ENCODE measurements around the gene FAM43B. TPM values are rescaled to one million over a fixed set of nuclear protein-coding genes. Genes with fewer than 3 reads are reported as not detected.
A peak's percentile ranks its signal among the peaks of the same experiment; 100 is the strongest.

Gene FAM43B
- total RNA-seq, 1 donor, result under 0.01 TPM

GRCh38 chr1:20569523-20570098 is 17.2 kb downstream of the FAM43B start:
- no peak for TF ChIP-seq CTCF (IDR thresholded peaks at IDR 0.05; ENCODE audit: insufficient read depth, low read depth, low read length)
- H3K4me3 ChIP-seq (ENCODE audit: low read depth, low read length), result no peak overlapping the region
- no peak for DNase-seq (ENCODE audit: low read depth)

GRCh38 chr1:20571427-20571826 is 19.1 kb downstream of the FAM43B start:
- H3K4me3 ChIP-seq (ENCODE audit: low read depth, low read length), result no peak overlapping the region
- no peak for TF ChIP-seq CTCF (IDR thresholded peaks at IDR 0.05; ENCODE audit: insufficient read depth, low read depth, low read length)
- no peak for DNase-seq (ENCODE audit: low read depth)

GRCh38 chr1:20573987-20574386 is 21.6 kb downstream of the FAM43B start:
- no peak overlapping the region for H3K4me3 ChIP-seq (ENCODE audit: low read depth, low read length)
- DNase-seq (ENCODE audit: low read depth), result no peak
- TF ChIP-seq CTCF (IDR thresholded peaks at IDR 0.05; ENCODE audit: insufficient read depth, low read depth, low read length), result no peak

DNA sequence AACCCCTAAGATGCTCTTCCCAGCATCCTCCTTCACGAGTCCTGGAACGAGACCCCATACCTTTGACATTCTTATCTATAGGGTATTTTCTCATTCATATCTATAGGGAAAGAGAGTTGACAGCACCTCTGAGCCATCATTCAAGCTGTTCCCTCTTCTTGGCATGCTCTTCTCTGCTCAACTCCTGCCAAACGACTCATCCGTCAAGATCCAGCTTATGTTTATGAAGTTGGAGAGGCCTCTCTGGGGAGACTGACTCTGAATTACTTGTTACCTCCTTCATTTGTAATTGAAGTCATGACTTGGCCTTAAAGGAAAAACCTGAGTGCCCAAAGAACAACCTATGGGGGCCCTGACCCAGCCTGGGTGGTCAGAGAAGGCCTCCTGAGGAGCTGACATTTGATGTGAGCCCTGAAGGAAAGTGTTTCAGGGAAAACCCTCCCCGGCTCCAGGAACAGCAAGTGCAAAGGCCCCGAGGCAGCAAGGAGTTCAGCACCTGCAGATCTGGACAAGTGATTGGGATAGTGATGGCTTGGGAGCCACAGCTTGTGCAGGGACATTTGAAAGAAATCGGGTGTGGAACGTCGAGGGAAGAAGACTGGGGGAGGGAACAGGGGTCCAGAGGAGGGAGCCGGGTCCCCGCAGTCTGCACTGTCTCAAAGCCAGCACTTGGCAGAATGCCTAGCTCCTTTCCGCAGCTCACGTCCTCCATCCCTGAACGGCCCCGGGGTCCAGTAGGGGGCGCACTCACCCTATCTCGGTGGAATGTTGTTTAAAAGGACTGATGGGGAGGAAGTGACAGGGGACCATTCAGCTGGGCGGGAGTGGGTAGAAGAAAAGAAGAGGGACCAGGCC is 22.5 kb downstream of the FAM43B start:
- peak; percentile 79 for DNase-seq (ENCODE audit: low read depth)
- no peak overlapping the region for H3K4me3 ChIP-seq (ENCODE audit: low read depth, low read length)
- TF ChIP-seq CTCF (IDR thresholded peaks at IDR 0.05; ENCODE audit: insufficient read depth, low read depth, low read length), result peak; percentile 77

DNA sequence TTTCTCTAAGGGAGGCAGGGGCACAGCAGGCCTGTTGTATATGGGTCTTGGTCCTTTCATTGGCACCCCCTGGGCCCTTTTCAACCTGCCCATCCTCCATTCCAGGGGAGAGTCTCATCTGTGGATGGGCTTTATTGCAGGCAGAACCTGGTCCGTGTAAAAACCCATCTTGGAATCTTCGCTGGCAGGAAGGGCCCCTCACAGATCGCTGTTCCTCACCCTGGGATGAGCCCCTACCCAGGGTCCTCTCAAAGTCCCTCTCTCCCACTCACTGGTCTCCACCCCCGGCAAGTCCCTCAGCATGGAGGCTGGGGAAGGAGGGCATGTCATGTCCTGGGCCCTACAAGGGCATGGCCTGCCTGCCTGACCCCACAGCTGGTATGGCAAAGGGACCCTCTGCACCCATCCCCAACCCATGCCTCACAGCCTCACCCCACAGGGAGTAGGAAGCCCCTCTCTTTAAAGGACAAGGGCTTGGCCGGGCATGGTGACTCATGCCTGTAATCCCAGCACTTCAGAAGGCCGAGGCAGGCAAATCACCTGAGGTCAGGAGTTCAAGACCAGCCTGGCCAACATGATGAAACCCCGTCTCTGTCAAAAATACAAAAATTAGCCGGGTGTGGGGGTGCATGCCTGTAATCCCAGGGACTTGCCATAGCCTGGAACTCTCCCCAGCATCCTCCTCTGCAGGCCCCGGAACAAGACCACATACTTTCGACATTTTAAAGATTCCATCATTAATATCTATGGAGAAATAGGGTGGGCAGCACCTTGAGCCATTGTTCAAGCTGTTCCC is 23.4 kb downstream of the FAM43B start:
- DNase-seq (ENCODE audit: low read depth), result no peak
- TF ChIP-seq CTCF (IDR thresholded peaks at IDR 0.05; ENCODE audit: insufficient read depth, low read depth, low read length), result no peak
- H3K4me3 ChIP-seq (ENCODE audit: low read depth, low read length), result no peak overlapping the region

DNA sequence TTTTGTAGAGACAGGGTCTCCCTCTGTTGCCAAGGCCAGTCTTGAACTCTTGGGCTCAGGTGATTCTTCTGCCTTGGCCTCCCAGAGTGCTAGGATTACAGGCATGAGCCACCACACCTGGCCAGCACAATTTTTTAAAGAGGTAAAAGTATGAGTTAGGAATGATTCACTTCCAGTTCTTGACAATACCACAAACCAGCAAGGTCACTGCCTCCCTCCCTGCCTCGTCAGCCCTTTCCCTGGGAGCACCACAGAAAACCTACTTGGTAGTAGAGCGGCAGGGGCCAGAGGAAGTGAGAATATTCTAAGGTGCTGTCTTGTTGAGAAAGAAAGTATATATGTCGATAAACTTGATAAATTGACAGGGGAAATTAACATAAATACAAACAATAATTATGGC is 25.7 kb downstream of the FAM43B start:
- H3K4me3 ChIP-seq (ENCODE audit: low read depth, low read length), result no peak overlapping the region
- no peak for TF ChIP-seq CTCF (IDR thresholded peaks at IDR 0.05; ENCODE audit: insufficient read depth, low read depth, low read length)
- DNase-seq (ENCODE audit: low read depth), result no peak
